Activated T-helper 2 cell treated with anti-CD3 and anti-CD28 coated beads, Interferon-gamma antibody, Interleukin-2, Interleukin-4, amounts not matched to agents 10 μg/mL and 5 μg/mL and 100 μg/mL, durations not matched to agents 14 hours and 24 hours and 36 hours (primary cell): Measurements from ENCODE around the gene MBTPS1. TPM values are rescaled to one million over a fixed set of nuclear protein-coding genes. Genes with fewer than 3 reads are reported as not detected.

Experiments used
- DNase-seq: peaks from one replicate; pipeline ENCODE4 v3.0.0; 2021; ENCODE audit warnings: low spot score
- H3K27ac Mint-ChIP-seq: one replicate; pipeline ENCODE4 v1.8.0; 2021; ENCODE audit warnings: mixed read lengths
- H3K27me3 Mint-ChIP-seq: one replicate; pipeline ENCODE4 v1.8.0; 2021; ENCODE audit warnings: low read depth, mixed read lengths
- H3K36me3 Mint-ChIP-seq: one replicate; pipeline ENCODE4 v1.8.0; 2021; ENCODE audit warnings: low read depth, mixed read lengths
- H3K4me1 Mint-ChIP-seq: one replicate; pipeline ENCODE4 v1.8.0; 2021; ENCODE audit warnings: low read depth, mixed read lengths
- H3K4me3 Mint-ChIP-seq: one replicate; pipeline ENCODE4 v1.8.0; 2021; ENCODE audit warnings: low read depth, mild to moderate bottlenecking, moderate library complexity, mixed read lengths
- H3K9me3 Mint-ChIP-seq: one replicate; pipeline ENCODE4 v1.8.0; 2021; ENCODE audit warnings: mixed read lengths
- intact Hi-C: fragments of 100-400 bp; cut with micrococcal nuclease; formaldehyde crosslinking; loops from one replicate; pipeline ENCODE4 v1.15.1; 2023
- total RNA-seq: library from RNA; stranded (reverse); gene quantifications from 2 replicates; pipeline ENCODE4 v1.2.3, GENCODE V29; 2022

The MBTPS1 gene
- 54.5 and 58.1 TPM in 2 replicates for total RNA-seq

GRCh38 chr16:84116720-84117493 lies at the start of gene MBTPS1:
TSS of gene MBTPS1 (minus strand) at chr16:84116942. CDS start at chr16:84101783, 15,159 bp downstream.
- Mint-ChIP-seq H3K4me1 (peaks cover 14% of the 10 kb centered on the region), H3K36me3 (peaks cover 4% of the 10 kb centered on the region), H3K9me3 (no peaks in the 10 kb centered on the region), H3K27ac (peak within 1 kb of the TSS; percentile 90), H3K27me3 (no peaks in the 10 kb centered on the region), H3K4me3 (peak within 1 kb of the TSS; percentile 90)
- DNase-seq, result peak; percentile 98
- intact Hi-C loops, result loop anchor here (1.0 to 10.0 kb wide), 6 partner anchors 18 to 1438 kb away; partner anchors contain the start of gene TAF1C

GRCh38 chr16:84165746-84166145 lies 49.0 kb upstream of the MBTPS1 start:
- Mint-ChIP-seq H3K27me3 (peaks cover 39% of the 10 kb centered on the region), H3K9me3 (no peaks in the 10 kb centered on the region), H3K36me3 (no peaks in the 10 kb centered on the region), H3K4me3 (no peak overlapping the region), H3K4me1 (no peaks in the 10 kb centered on the region), H3K27ac (no peak overlapping the region)
- intact Hi-C loops, result no loop called here
- no peak for DNase-seq

- no peak for DNase-seq
- Mint-ChIP-seq H3K27ac (no peak overlapping the region), H3K36me3 (no peaks in the 10 kb centered on the region), H3K4me1 (no peaks in the 10 kb centered on the region), H3K4me3 (no peak overlapping the region), H3K27me3 (peaks cover 54% of the 10 kb centered on the region), H3K9me3 (no peaks in the 10 kb centered on the region)
- intact Hi-C loops, result no loop called here
Measured at GRCh38 chr16:84161801-84162200, 45.1 kb upstream of the MBTPS1 start.

- intact Hi-C loops, result no loop called here
- Mint-ChIP-seq H3K9me3 (no peaks in the 10 kb centered on the region), H3K4me3 (no peak overlapping the region), H3K27ac (no peak overlapping the region), H3K4me1 (peaks cover 3% of the 10 kb centered on the region), H3K27me3 (peaks cover 56% of the 10 kb centered on the region), H3K36me3 (no peaks in the 10 kb centered on the region)
- DNase-seq, result no peak
Measured at GRCh38 chr16:84161037-84161436, 44.3 kb upstream of the MBTPS1 start.

GRCh38 chr16:84159800-84160199 lies 43.1 kb upstream of the MBTPS1 start:
- intact Hi-C loops, result no loop called here
- no peaks in the 10 kb centered on the region for H3K36me3 Mint-ChIP-seq
- no peak for DNase-seq
- H3K4me1 Mint-ChIP-seq, result peaks cover 3% of the 10 kb centered on the region
- H3K9me3 Mint-ChIP-seq, result no peaks in the 10 kb centered on the region
- no peak overlapping the region for H3K27ac Mint-ChIP-seq
- H3K27me3 Mint-ChIP-seq, result peaks cover 57% of the 10 kb centered on the region
- no peak overlapping the region for H3K4me3 Mint-ChIP-seq

- no peak for DNase-seq
- Mint-ChIP-seq H3K27me3 (peaks cover 51% of the 10 kb centered on the region), H3K27ac (no peak overlapping the region), H3K4me3 (no peak overlapping the region), H3K4me1 (peaks cover 3% of the 10 kb centered on the region), H3K36me3 (no peaks in the 10 kb centered on the region), H3K9me3 (no peaks in the 10 kb centered on the region)
- intact Hi-C loops, result no loop called here
Measured at GRCh38 chr16:84159007-84159406, 42.3 kb upstream of the MBTPS1 start.

GRCh38 chr16:84156342-84156784 lies 39.6 kb upstream of the MBTPS1 start:
- H3K36me3 Mint-ChIP-seq, result no peaks in the 10 kb centered on the region
- intact Hi-C loops, result no loop called here
- H3K9me3 Mint-ChIP-seq, result no peaks in the 10 kb centered on the region
- no peak overlapping the region for H3K4me3 Mint-ChIP-seq
- no peak for DNase-seq
- H3K4me1 Mint-ChIP-seq, result peaks cover 3% of the 10 kb centered on the region
- H3K27ac Mint-ChIP-seq, result no peak overlapping the region
- H3K27me3 Mint-ChIP-seq, result peaks cover 40% of the 10 kb centered on the region

- Mint-ChIP-seq H3K36me3 (no peaks in the 10 kb centered on the region), H3K4me1 (peaks cover 3% of the 10 kb centered on the region), H3K27me3 (peaks cover 44% of the 10 kb centered on the region), H3K9me3 (no peaks in the 10 kb centered on the region), H3K4me3 (no peak overlapping the region), H3K27ac (no peak overlapping the region)
- intact Hi-C loops, result no loop called here
- no peak for DNase-seq
Measured at GRCh38 chr16:84155771-84156170, 39.0 kb upstream of the MBTPS1 start.

GRCh38 chr16:84155226-84155625 lies 38.5 kb upstream of the MBTPS1 start:
- intact Hi-C loops, result no loop called here
- Mint-ChIP-seq H3K27me3 (peaks cover 44% of the 10 kb centered on the region), H3K4me1 (peaks cover 3% of the 10 kb centered on the region), H3K27ac (no peak overlapping the region), H3K4me3 (no peak overlapping the region), H3K9me3 (no peaks in the 10 kb centered on the region), H3K36me3 (no peaks in the 10 kb centered on the region)
- DNase-seq, result no peak

GRCh38 chr16:84153660-84154214 lies 37.0 kb upstream of the MBTPS1 start:
- Mint-ChIP-seq H3K4me1 (peaks cover 4% of the 10 kb centered on the region), H3K9me3 (no peaks in the 10 kb centered on the region), H3K27me3 (peaks cover 39% of the 10 kb centered on the region), H3K27ac (no peak overlapping the region), H3K36me3 (no peaks in the 10 kb centered on the region), H3K4me3 (no peak overlapping the region)
- intact Hi-C loops, result no loop called here
- DNase-seq, result no peak

GRCh38 chr16:84150926-84151325 lies 34.2 kb upstream of the MBTPS1 start:
- no peaks in the 10 kb centered on the region for H3K36me3 Mint-ChIP-seq
- H3K27me3 Mint-ChIP-seq, result peaks cover 31% of the 10 kb centered on the region
- no peaks in the 10 kb centered on the region for H3K9me3 Mint-ChIP-seq
- H3K27ac Mint-ChIP-seq, result no peak overlapping the region
- DNase-seq, result no peak
- H3K4me3 Mint-ChIP-seq, result no peak overlapping the region
- intact Hi-C loops, result no loop called here
- H3K4me1 Mint-ChIP-seq, result peaks cover 1% of the 10 kb centered on the region

- peaks cover 12% of the 10 kb centered on the region for H3K4me1 Mint-ChIP-seq
- H3K27ac Mint-ChIP-seq, result peak within 1 kb of the TSS; percentile 74
- intact Hi-C loops, result loop anchor here (1.0 to 2.0 kb wide), 2 partner anchors 29 to 42 kb away; partner anchors contain the start of genes MBTPS1 and TAF1C
- H3K27me3 Mint-ChIP-seq, result peaks cover 10% of the 10 kb centered on the region
- no peaks in the 10 kb centered on the region for H3K9me3 Mint-ChIP-seq
- DNase-seq, result peak; percentile 89
- peaks cover under 1% of the 10 kb centered on the region for H3K36me3 Mint-ChIP-seq
- H3K4me3 Mint-ChIP-seq, result peak within 1 kb of the TSS; percentile 91
Measured at GRCh38 chr16:84144859-84145639, 28.3 kb upstream of the MBTPS1 start, which contains the start of the genes DNAAF1 and HSDL1. TSS of gene DNAAF1 (plus strand) at chr16:84145308. CDS start at chr16:84145441, 133 bp downstream. TSS of gene HSDL1 (minus strand) at chr16:84145177. CDS start at chr16:84131321, 13,856 bp downstream.
